ENCODE results near the gene RBBP8NL.

The RBBP8NL gene

DNA sequence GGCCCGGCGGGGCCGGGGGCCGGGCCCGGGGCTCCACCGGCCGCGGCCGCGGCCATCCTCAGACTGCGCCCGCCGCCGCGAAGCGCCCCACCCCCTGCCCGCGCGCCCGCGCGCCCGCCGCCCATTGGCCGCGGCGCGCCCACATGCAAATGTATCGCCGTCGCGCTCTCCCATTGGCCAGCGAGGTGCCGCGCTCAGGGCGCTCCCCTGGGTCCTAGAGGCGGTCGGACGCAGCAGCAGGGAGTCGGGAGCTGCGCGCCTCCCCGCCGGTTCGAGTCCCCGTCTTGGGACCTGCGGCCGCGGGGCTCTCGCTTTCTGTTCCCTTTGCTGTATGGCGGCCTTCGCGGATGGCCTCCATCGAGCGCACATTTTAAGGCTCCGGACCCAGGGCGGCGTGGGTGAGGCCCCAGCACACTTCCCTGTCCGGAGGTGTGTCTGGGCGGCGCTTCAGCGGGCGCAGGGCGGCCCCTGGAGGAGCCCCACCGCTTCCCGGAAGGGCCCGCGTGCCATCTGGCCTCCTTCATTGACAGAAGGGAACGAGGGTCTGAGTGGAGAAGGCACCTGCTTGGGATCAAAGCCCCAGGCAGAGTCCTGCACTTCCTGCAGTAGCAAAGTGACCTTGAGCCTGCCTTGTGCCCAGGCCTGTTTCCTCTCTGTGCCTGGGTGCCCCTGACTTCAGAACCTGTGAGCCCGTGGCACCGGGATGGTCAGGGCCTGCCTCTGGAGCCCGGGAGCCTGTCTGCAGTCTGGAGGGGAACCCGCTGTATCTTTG is 19.9 kb downstream of the RBBP8NL start, which contains the start of gene CABLES2:
TSS of gene CABLES2 (minus strand) at position 65 of the 772 bp plus-strand sequence. CDS start at position 56, 9 bp downstream.
- DNase-seq (ENCODE audit: low read depth in 2 of 2): peak; percentile 79 to 80

- DNase-seq (ENCODE audit: low read depth in 2 of 2): no peak
These were observed 20.6 kb downstream of the RBBP8NL start for GRCh38 chr20:62406635-62407176.

DNA sequence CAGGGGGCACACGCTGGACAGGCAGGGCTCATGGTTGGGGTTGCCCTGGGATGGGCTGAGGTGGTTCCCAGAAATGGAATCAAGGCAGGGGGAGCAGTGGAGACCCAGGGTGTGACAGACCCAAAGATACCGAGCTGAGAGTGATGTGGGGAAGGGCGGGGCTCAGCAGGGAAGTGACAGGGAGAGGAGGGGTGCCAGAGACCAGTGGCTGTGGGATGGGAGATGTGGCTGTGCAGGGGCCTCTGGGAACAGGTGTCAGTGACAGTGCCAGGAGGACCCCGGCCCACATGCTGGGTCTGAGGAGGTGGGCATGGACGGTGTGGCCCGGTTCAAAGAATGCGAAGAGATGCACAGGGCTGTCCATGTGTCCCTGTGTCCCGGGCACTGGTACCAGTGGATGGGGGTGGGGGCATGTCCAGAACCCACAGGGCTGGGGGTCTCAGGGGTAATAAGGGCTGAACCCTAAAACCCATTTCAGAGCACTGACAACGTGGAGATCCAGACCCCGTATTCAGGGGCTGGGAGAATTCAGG is 21.3 kb downstream of the RBBP8NL start:
- no peak for DNase-seq (ENCODE audit: low read depth in 2 of 2)

DNA sequence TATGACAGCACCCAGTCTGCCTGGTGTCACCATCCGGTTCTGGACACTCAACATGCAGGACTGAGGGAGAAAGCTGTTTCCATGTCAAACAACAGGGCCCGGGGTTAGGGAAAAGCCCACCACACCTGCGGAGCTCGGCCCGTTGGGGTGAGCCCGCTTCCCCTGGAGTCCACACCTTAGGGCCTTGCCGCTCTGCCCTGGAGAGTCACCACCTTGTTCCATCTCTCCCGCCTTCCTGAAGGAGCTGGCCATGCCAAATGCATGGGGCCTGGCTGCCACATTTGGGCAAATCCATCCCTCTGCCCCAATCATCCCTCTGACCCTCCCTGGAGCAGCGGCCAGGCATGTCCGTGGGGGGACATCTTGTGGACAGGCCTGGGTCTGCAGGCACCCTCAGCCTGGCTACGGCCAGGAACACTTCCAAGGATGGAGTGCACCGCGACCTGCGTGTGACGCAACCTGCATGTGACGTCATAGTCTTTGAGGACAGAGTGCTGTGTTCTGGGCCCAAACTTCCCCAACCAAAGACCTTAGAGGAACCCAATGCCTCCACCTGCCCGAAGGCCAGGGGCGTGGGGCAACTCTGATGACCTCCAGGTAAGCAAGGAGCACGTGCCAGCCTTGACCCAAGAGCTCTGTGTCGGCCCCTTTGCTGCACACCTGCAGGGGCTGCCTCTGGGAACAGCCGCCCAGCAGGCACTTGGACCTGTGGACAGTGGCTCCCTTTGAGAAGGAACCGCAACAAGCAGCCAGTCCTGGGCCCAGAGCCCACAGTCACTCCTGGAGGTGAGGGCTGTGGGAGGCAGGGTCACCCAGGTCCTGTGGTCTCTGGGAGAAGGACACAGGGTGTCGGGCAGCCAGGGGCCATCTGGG is 22.0 kb downstream of the RBBP8NL start:
- no peak for DNase-seq (ENCODE audit: low read depth in 2 of 2)

GRCh38 chr20:62404761-62405107 is 22.6 kb downstream of the RBBP8NL start:
- DNase-seq (ENCODE audit: low read depth in 2 of 2): no peak

GRCh38 chr20:62404112-62404665 is 23.1 kb downstream of the RBBP8NL start:
- DNase-seq (ENCODE audit: low read depth in 2 of 2): no peak

GRCh38 chr20:62403331-62403730 is 24.0 kb downstream of the RBBP8NL start:
- no peak for DNase-seq (ENCODE audit: low read depth in 2 of 2)

GRCh38 chr20:62402456-62403150 is 24.7 kb downstream of the RBBP8NL start:
- no peak for DNase-seq (ENCODE audit: low read depth in 2 of 2)

- DNase-seq (ENCODE audit: low read depth in 2 of 2): no peak
These were observed 26.0 kb downstream of the RBBP8NL start for GRCh38 chr20:62401331-62401779.

DNA sequence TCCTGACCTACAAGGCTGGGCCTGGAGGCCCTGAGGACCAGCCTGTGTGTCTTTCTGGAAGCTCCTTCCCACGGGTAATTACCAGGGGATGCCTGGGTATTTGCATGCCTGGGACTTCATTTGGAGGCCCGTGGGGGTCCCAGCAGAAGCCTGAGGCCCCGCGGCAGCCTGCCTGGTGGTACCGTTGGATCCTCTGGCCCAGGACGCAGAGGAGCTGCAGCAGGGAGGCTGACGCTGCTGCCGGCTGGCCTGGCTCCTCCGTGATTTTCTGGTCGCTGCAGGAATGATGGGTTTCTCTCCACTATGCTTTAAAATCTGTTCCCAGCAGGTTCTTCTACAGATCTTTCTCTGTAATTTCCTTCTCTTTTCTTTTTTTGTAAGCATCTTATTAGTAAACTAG is 26.8 kb downstream of the RBBP8NL start:
- DNase-seq (ENCODE audit: low read depth in 2 of 2): no peak

- no peak for DNase-seq (ENCODE audit: low read depth in 2 of 2)
These were observed 27.3 kb downstream of the RBBP8NL start for GRCh38 chr20:62400021-62400420.

DNA sequence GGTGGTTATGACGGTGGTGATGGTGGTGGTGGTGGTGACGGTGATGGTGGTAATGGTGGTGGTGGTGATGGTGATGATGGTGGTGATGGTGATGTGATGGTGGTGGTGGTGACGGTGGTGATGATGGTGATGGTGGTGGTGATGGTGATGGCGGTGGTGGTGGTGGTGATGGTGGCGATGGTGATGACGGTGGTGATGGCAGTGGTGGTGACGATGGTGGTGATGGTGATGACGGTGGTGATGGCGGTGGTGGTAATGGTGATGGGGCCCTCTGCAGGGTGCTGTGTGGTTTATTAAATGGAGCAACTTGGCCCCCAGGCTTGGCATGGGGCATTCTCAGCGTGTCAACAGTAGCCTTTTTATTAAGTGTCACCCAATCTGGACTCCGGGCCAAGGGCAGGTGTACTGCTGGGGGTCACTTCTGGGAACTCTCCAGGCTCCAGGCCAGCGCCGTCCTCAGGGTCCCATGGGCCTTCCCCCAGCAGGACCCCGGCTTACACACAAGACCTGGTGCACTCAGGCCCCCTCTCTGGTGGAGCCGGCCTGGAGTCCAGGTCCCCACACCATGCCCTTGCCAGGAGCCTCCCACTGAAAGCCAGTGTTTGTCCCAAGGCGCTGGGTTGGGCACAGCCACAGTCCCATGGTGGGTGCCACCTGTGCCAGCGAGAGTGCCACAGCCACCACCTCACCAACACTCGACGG is 29.1 kb downstream of the RBBP8NL start:
- DNase-seq (ENCODE audit: low read depth in 2 of 2): no peak

GRCh38 chr20:62396367-62397239 is 30.7 kb downstream of the RBBP8NL start:
- DNase-seq (ENCODE audit: low read depth in 2 of 2): no peak

- no peak for DNase-seq (ENCODE audit: low read depth in 2 of 2)
These were observed 31.8 kb downstream of the RBBP8NL start for GRCh38 chr20:62395311-62396242.

DNA sequence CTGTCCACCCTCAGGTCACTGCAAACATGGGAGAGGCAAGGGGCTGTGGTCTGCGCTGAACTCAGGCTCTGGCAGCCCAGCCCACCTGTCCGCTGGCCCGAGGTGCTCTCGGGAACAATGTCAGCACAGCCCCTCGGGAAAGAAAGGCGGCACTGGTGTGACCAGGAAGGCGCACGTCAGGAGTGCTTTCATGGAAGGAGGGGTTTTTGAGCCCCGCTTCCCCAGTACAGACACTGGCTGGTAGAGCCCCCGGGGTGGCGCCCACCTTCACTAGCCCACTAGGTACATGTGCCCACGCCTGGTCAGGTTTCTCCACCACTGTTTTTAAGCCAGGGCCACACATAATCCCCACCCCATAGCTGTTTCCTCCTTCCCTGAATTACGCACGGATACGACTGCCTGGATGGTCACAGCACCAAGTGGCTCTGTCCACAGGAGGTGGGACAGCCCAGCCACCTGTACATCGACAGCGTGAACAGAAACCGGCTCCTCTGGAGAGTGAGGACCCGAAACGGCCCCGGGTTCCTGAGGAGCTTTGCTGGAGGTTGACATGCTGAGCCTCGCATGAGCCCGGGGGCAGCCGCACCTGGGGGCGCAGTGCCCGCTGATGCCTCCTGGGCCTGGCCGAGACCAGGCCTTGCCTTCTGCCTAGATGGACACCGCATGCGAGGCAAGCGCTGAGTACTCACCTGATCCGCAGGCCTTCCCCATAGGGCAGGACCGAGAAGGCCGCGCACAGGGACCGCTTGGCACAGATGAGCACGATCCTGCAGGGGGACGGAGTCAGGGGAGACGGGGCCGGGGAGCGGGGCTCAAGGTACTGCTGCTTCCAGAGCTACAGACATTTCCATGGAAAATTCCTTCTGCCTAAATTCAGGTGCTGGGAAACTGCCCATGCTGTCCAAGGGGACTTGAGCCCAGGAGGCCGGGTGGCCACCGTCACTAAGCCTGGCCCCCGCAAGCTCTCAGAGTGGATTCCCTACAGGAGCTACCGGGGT is 32.8 kb downstream of the RBBP8NL start:
- DNase-seq (ENCODE audit: low read depth in 2 of 2): no peak

DNA sequence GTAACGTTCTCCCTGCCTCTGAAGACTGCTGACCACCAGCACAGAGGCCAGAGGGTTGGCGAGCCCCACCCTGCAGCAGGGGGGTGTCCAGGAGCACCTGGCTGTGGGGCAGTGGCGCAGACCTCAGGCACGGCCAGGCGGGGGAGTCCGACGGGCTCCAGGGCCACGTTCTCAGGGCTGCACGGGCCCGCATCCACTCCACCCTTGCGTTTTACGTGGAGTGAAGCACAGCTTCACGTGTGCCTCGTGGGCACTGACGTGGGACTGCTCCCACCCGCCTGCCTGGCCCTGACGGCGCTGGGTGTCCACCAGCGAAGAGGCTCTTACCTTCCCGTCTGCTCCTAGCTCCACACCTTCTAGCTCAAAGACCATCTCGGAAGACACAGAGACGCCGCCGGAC is 33.5 kb downstream of the RBBP8NL start:
- DNase-seq (ENCODE audit: low read depth in 2 of 2): no peak

DNA sequence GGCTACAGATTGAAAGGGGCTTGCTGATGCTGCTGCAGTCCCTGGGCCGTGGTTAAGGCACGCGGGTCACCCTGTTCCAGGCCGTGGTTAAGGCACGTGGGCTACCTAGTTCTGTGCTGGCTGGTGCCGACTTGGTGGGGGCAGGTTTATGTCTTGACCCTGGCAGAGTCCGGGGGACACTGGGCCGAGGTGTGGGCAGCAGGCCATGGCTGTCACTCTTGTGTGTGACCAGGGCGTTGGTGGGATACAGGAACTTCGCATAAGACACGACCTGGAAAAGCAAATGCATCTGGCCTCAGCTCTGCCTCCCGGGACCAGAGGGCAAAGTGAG is 34.0 kb downstream of the RBBP8NL start:
- DNase-seq (ENCODE audit: low read depth in 2 of 2): no peak
